Glutamatergic neuron (in vitro differentiated cells): ENCODE results near the gene POLR3GL. TPM values are rescaled to one million over a fixed set of nuclear protein-coding genes. Genes with fewer than 3 reads are reported as not detected.
"Not testable (repeated sequence)": the region's sequence is repeated elsewhere in the genome, so short reads cannot be mapped to it uniquely, and the experiment has no call there.

Experiments used
- DNase-seq: peaks from one replicate; pipeline ENCODE4 v3.0.0; 2022
- H3K27ac Mint-ChIP-seq: one replicate; pipeline ENCODE4 v1.8.0; 2020; ENCODE audit warnings: mild to moderate bottlenecking, mixed read lengths, inconsistent platforms; ENCODE audit not compliant: unreplicated experiment
- H3K27me3 Mint-ChIP-seq: one replicate; pipeline ENCODE4 v1.8.0; 2020; ENCODE audit warnings: mild to moderate bottlenecking, moderate library complexity, mixed read lengths, inconsistent platforms; ENCODE audit not compliant: unreplicated experiment
- H3K36me3 Mint-ChIP-seq: one replicate; pipeline ENCODE4 v1.8.0; 2020; ENCODE audit warnings: mild to moderate bottlenecking, mixed read lengths, inconsistent platforms; ENCODE audit not compliant: unreplicated experiment
- H3K4me1 Mint-ChIP-seq: one replicate; pipeline ENCODE4 v1.8.0; 2020; ENCODE audit warnings: mild to moderate bottlenecking, low read depth, mixed read lengths, inconsistent platforms; ENCODE audit not compliant: unreplicated experiment
- H3K4me3 Mint-ChIP-seq: one replicate; pipeline ENCODE4 v1.8.0; 2020; ENCODE audit warnings: mild to moderate bottlenecking, mixed read lengths, inconsistent platforms; ENCODE audit not compliant: unreplicated experiment
- H3K9me3 Mint-ChIP-seq: one replicate; pipeline ENCODE4 v1.8.0; 2020; ENCODE audit warnings: mild to moderate bottlenecking, moderate library complexity, mixed read lengths, inconsistent platforms; ENCODE audit not compliant: unreplicated experiment
- CTCF ChIP-seq: fragments of 200-600 bp; sonication (generic); IDR thresholded peaks from one replicate; pipeline ENCODE4 v1.5.0; 2021; ENCODE audit not compliant: partially characterized antibody, unreplicated experiment
- total RNA-seq: library from RNA; stranded (reverse); fragmentation: NEBNext Ultra II Directional; extraction: Animal tissue kit (Norgen Biotek cat#: 25700); gene quantifications from one replicate; pipeline ENCODE4 v1.2.1, GENCODE V29; 2021; ENCODE audit not compliant: unreplicated experiment

The POLR3GL gene
- total RNA-seq, 1 donor from 2014 or later = 13.2 TPM

- no peak for DNase-seq
- no peaks in the 10 kb centered on the region for H3K27me3 Mint-ChIP-seq
- no peaks in the 10 kb centered on the region for H3K36me3 Mint-ChIP-seq
- TF ChIP-seq CTCF = no peak
- no peaks in the 10 kb centered on the region for H3K9me3 Mint-ChIP-seq
- peak overlapping the region; percentile 63 for H3K4me3 Mint-ChIP-seq
- peaks cover 7% of the 10 kb centered on the region for H3K4me1 Mint-ChIP-seq
- no peak overlapping the region for H3K27ac Mint-ChIP-seq
Measured at GRCh38 chr1:145927916-145928643, 36.4 kb upstream of the POLR3GL start.

- not testable (repeated sequence) for H3K9me3 Mint-ChIP-seq, H3K4me3 Mint-ChIP-seq, H3K27ac Mint-ChIP-seq, H3K27me3 Mint-ChIP-seq, H3K36me3 Mint-ChIP-seq, DNase-seq, H3K4me1 Mint-ChIP-seq
Measured at GRCh38 chr1:145932522-145933009, 31.9 kb upstream of the POLR3GL start.

- no peaks in the 10 kb centered on the region for H3K9me3 Mint-ChIP-seq
- H3K36me3 Mint-ChIP-seq = no peaks in the 10 kb centered on the region
- no peak for TF ChIP-seq CTCF
- H3K4me3 Mint-ChIP-seq = no peak overlapping the region
- H3K27me3 Mint-ChIP-seq = peaks cover 2% of the 10 kb centered on the region
- no peaks in the 10 kb centered on the region for H3K4me1 Mint-ChIP-seq
- no peak overlapping the region for H3K27ac Mint-ChIP-seq
- no peak for DNase-seq
Measured at GRCh38 chr1:145935708-145936107, 28.8 kb upstream of the POLR3GL start.

- TF ChIP-seq CTCF = no peak
- no peak for DNase-seq
- H3K4me3 Mint-ChIP-seq = no peak overlapping the region
- no peaks in the 10 kb centered on the region for H3K4me1 Mint-ChIP-seq
- no peaks in the 10 kb centered on the region for H3K36me3 Mint-ChIP-seq
- H3K27me3 Mint-ChIP-seq = peaks cover 2% of the 10 kb centered on the region
- no peaks in the 10 kb centered on the region for H3K9me3 Mint-ChIP-seq
- no peak overlapping the region for H3K27ac Mint-ChIP-seq
Measured at GRCh38 chr1:145936247-145936646, 28.2 kb upstream of the POLR3GL start.

GRCh38 chr1:145937436-145937835, 27.1 kb upstream of the POLR3GL start:
- Mint-ChIP-seq H3K27ac (no peak overlapping the region), H3K4me3 (no peak overlapping the region), H3K36me3 (no peaks in the 10 kb centered on the region), H3K4me1 (no peaks in the 10 kb centered on the region), H3K9me3 (no peaks in the 10 kb centered on the region), H3K27me3 (peaks cover 2% of the 10 kb centered on the region)
- no peak for DNase-seq
- no peak for TF ChIP-seq CTCF
